ENCODE results near the gene PTTG2.
"Not testable (repeated sequence)": the region's sequence is repeated elsewhere in the genome, so short reads cannot be mapped to it uniquely, and the experiment has no call there.

The PTTG2 gene

GRCh38 chr4:37958932-37959331, 1.3 kb upstream of the PTTG2 start:
- DNase-seq: no peak

GRCh38 chr4:37960679-37961450, 667 bp downstream of the PTTG2 start:
- no peak for DNase-seq

GRCh38 chr4:37964734-37965457, 4.7 kb downstream of the PTTG2 start:
- DNase-seq: no peak

- DNase-seq: no peak
Observed at GRCh38 chr4:37966044-37966443, 5.8 kb downstream of the PTTG2 start.

- DNase-seq: no peak
Observed at GRCh38 chr4:37967736-37968135, 7.5 kb downstream of the PTTG2 start.

- DNase-seq: no peak
Observed at GRCh38 chr4:37968747-37969146, 8.5 kb downstream of the PTTG2 start.

GRCh38 chr4:37970702-37971101, 10.5 kb downstream of the PTTG2 start:
- peak; percentile 68 for DNase-seq

GRCh38 chr4:37971202-37971601, 11.0 kb downstream of the PTTG2 start:
- DNase-seq: no peak

GRCh38 chr4:37973441-37973840, 13.2 kb downstream of the PTTG2 start:
- no peak for DNase-seq

- not testable (repeated sequence) for DNase-seq
Observed at GRCh38 chr4:37975321-37975822, 15.2 kb downstream of the PTTG2 start.

GRCh38 chr4:37976507-37976906, 16.3 kb downstream of the PTTG2 start:
- DNase-seq: no peak

- DNase-seq: peak; percentile 87
Observed at GRCh38 chr4:37976991-37977470, 16.8 kb downstream of the PTTG2 start.

GRCh38 chr4:37977471-37978247, 17.5 kb downstream of the PTTG2 start:
- peak; percentile 79 for DNase-seq

GRCh38 chr4:37978248-37978924, 18.2 kb downstream of the PTTG2 start:
- DNase-seq: peak; percentile 20

- no peak for DNase-seq
Observed at GRCh38 chr4:37980246-37980645, 20.0 kb downstream of the PTTG2 start.

GRCh38 chr4:37981425-37981824, 21.2 kb downstream of the PTTG2 start:
- no peak for DNase-seq

- DNase-seq: no peak
Observed at GRCh38 chr4:37981844-37982720, 21.9 kb downstream of the PTTG2 start.

GRCh38 chr4:37982736-37983135, 22.5 kb downstream of the PTTG2 start:
- DNase-seq: no peak

GRCh38 chr4:37983951-37984350, 23.8 kb downstream of the PTTG2 start:
- no peak for DNase-seq

GRCh38 chr4:37985730-37986275, 25.6 kb downstream of the PTTG2 start:
- no peak for DNase-seq

- DNase-seq: no peak
Observed at GRCh38 chr4:37988670-37989069, 28.5 kb downstream of the PTTG2 start.
